K562 (cell line): Measurements from ENCODE around the gene TNFRSF11A. TPM values are rescaled to one million over a fixed set of nuclear protein-coding genes. Genes with fewer than 3 reads are reported as not detected.
A peak's percentile ranks its signal among the peaks of the same experiment; 100 is the strongest.

ENCODE experiments used
- ATAC-seq: fragments of 200-7000 bp; cut with Tn5 transposase; 3 replicates; pipeline ENCODE4 v1.9.1; 2020; ENCODE audit warnings: moderate library complexity
- BruUV-seq: library from RNA; stranded (reverse); fragments of 400-500 nt; replicated peaks from 2 replicates; lab custom pipeline; 2021; lab: Mats Ljungman, UMichigan
- CTCF ChIA-PET: fragments of 300-600 bp; formaldehyde crosslinking; extraction: SDS; loops from one replicate; lab custom pipeline; 2021; ENCODE audit warnings: low intra/inter-chr PET ratio; lab: Yijun Ruan, JAX
- POLR2A ChIA-PET: fragments of 300-600, 350-650 bp; sonication (Branson Sonifier 250); formaldehyde crosslinking; extraction: SDS; loops from one replicate; lab custom pipeline; 2021; ENCODE audit warnings: antibody characterized with exemption, inconsistent platforms; lab: Yijun Ruan, JAX
- DNase-seq, 4 experiments: peaks; one replicate each; pipeline versions ENCODE4 v3.0.0 to v3.0.0-alpha.2; 2011 to 2018; ENCODE audit warnings: low spot score in 3 of 4, mixed read lengths in 3 of 4; ENCODE audit errors: extremely low read depth in 1 of 4
- FAIRE-seq: peaks from 2 replicates; lab custom pipeline; 2011; peaks lifted over from hg19 to GRCh38; lab: Jason Lieb, UNC
- H2AFZ ChIP-seq: 2 replicates; pipeline ENCODE4 v1.6.0; 2011; ENCODE audit warnings: low read depth, low read length, control low read depth, inconsistent platforms
- H3K27ac ChIP-seq: fragments of 200-600 bp; 3 replicates; pipeline ENCODE4 v1.8.0; 2011; ENCODE audit warnings: low read depth, mild to moderate bottlenecking, control low read depth, inconsistent platforms, low read length, moderate library complexity, mixed read lengths; ENCODE audit errors: extremely low read depth
- H3K27me3 ChIP-seq, 2 experiments: fragments of 300-600 bp in 1 of 2; 2 replicates in 1 of 2; 3 replicates in 1 of 2; pipeline versions ENCODE4 v1.6.0 to v1.8.0; 2011; ENCODE audit warnings: inconsistent platforms in 2 of 2, low read length in 2 of 2, mild to moderate bottlenecking in 1 of 2, mixed read lengths in 1 of 2, moderate library complexity in 1 of 2; ENCODE audit not compliant: control insufficient read depth in 2 of 2, insufficient read depth in 2 of 2
- H3K36me3 ChIP-seq: fragments of 300-600 bp; 3 replicates; pipeline ENCODE4 v1.8.0; 2011; ENCODE audit warnings: mild to moderate bottlenecking, low read length, inconsistent platforms; ENCODE audit not compliant: control insufficient read depth, insufficient read depth
- H3K4me1 ChIP-seq, 2 experiments: fragments of 200-600 bp in 1 of 2; replicated peaks in 1 of 2; 2 replicates in 1 of 2; 3 replicates in 1 of 2; pipeline versions ENCODE4 v1.5.1 to v1.8.0; 2011; ENCODE audit warnings: inconsistent platforms in 2 of 2, low read length in 2 of 2, mild to moderate bottlenecking in 1 of 2, mixed read lengths in 1 of 2, moderate library complexity in 1 of 2; ENCODE audit not compliant: control insufficient read depth in 2 of 2, insufficient read depth in 2 of 2
- H3K4me2 ChIP-seq: 2 replicates; pipeline ENCODE4 v1.6.1; 2011; ENCODE audit warnings: low read length, control low read depth, inconsistent platforms, mixed read lengths; ENCODE audit not compliant: insufficient read depth
- H3K4me3 ChIP-seq: fragments of 200-600 bp; sonication (generic), shearing (Covaris generic); 2 replicates; pipeline ENCODE4 v1.5.1; 2016; ENCODE audit warnings: control low read depth, inconsistent platforms
- H3K79me2 ChIP-seq: fragments of 200-600 bp; 3 replicates; pipeline ENCODE4 v1.8.0; 2011; ENCODE audit warnings: low read length, inconsistent platforms; ENCODE audit not compliant: control insufficient read depth, insufficient read depth
- H3K9ac ChIP-seq, 2 experiments: 2 replicates each; pipeline versions ENCODE4 v1.6.0 to v1.6.1; 2011; ENCODE audit warnings: low read depth in 2 of 2, low read length in 2 of 2, control low read depth in 1 of 2, inconsistent platforms in 1 of 2, mild to moderate bottlenecking in 1 of 2, mixed read lengths in 1 of 2; ENCODE audit not compliant: insufficient read depth in 1 of 2
- H3K9me1 ChIP-seq: one replicate; pipeline ENCODE4 v1.6.0; 2011; ENCODE audit warnings: inconsistent platforms, mild to moderate bottlenecking, low read length, moderate library complexity; ENCODE audit not compliant: control insufficient read depth, insufficient read depth
- H3K9me3 ChIP-seq: replicated peaks from 2 replicates; pipeline ENCODE4 v1.5.1; 2011; ENCODE audit warnings: low read depth, low read length, inconsistent platforms; ENCODE audit not compliant: control insufficient read depth, insufficient read depth
- H4K20me1 ChIP-seq: replicated peaks from 2 replicates; pipeline ENCODE4 v1.6.1; 2011; ENCODE audit warnings: low read length, inconsistent platforms, mixed read lengths; ENCODE audit not compliant: control insufficient read depth, insufficient read depth
- ARID1B ChIP-seq: fragments of 450-650 bp; IDR thresholded peaks from 2 replicates; pipeline ENCODE4 v1.6.1; 2016; ENCODE audit warnings: antibody characterized with exemption, mild to moderate bottlenecking, inconsistent platforms
- CBX2 ChIP-seq: fragments of 200-600 bp; sonication (generic); IDR thresholded peaks from one replicate; pipeline ENCODE4 v1.6.1; 2012; ENCODE audit warnings: mild to moderate bottlenecking, low read length, inconsistent platforms; ENCODE audit not compliant: insufficient read depth, poor library complexity, severe bottlenecking
- CBX8 ChIP-seq: fragments of 200-600 bp; sonication (generic); IDR thresholded peaks from 2 replicates; pipeline ENCODE4 v1.6.1; 2012; ENCODE audit warnings: borderline replicate concordance, mixed run types, low read depth, mild to moderate bottlenecking, moderate library complexity, mixed read lengths, low read length, control low read depth, inconsistent platforms; ENCODE audit not compliant: poor library complexity, severe bottlenecking; ENCODE audit errors: extremely low read depth
- FOSL1 ChIP-seq: fragments of 200-800 bp; sonication (Bioruptor generic); conservative IDR thresholded peaks from 2 replicates; pipeline ENCODE4 v1.6.1; 2016; ENCODE audit warnings: missing genetic modification characterization, missing compliant biosample characterization
- GATAD2A ChIP-seq: fragments of 450-650 bp; IDR thresholded peaks from 2 replicates; pipeline ENCODE4 v1.6.1; 2017
- GATAD2B ChIP-seq: fragments of 450-650 bp; IDR thresholded peaks from 2 replicates; pipeline ENCODE4 v1.6.1; 2017; ENCODE audit warnings: mild to moderate bottlenecking, borderline replicate concordance
- HIVEP1 ChIP-seq: fragments of 250-450 bp; sonication (Bioruptor Pico); IDR thresholded peaks from 2 replicates; pipeline ENCODE4 v1.4.0; 2020; ENCODE audit warnings: mild to moderate bottlenecking
- JUND ChIP-seq, 2 experiments: IDR thresholded peaks; 2 replicates in 1 of 2; 3 replicates in 1 of 2; pipeline ENCODE4 v1.6.1; 2011; ENCODE audit warnings: borderline replicate concordance in 2 of 2, low read depth in 2 of 2, low read length in 2 of 2, improper control_type of control experiment in 1 of 2, missing biosample characterization in 1 of 2, missing genetic modification characterization in 1 of 2, missing genetic modification reagents in 1 of 2
- MEIS2 ChIP-seq: fragments of 450-650 bp; IDR thresholded peaks from 2 replicates; pipeline ENCODE4 v1.6.1; 2014; ENCODE audit warnings: mild to moderate bottlenecking; ENCODE audit not compliant: partially characterized antibody
- NFE2 ChIP-seq: IDR thresholded peaks from 2 replicates; pipeline ENCODE4 v1.6.1; 2014; ENCODE audit warnings: antibody characterized with exemption, low read depth
- POLR2A ChIP-seq: fragments of 450-650 bp; conservative IDR thresholded peaks from 2 replicates; pipeline ENCODE4 v1.6.1; 2016
- SMARCA4 ChIP-seq: fragments of 450-650 bp; IDR thresholded peaks from 2 replicates; pipeline ENCODE4 v1.6.1; 2016
- SMARCE1 ChIP-seq: fragments of 450-650 bp; IDR thresholded peaks from 2 replicates; pipeline ENCODE4 v1.7.1; 2016; ENCODE audit warnings: mild to moderate bottlenecking
- SPI1 ChIP-seq: IDR thresholded peaks from 2 replicates; pipeline ENCODE4 v1.6.1; 2011; ENCODE audit warnings: low read depth, low read length, control low read depth, borderline replicate concordance
- ZSCAN29 ChIP-seq: fragments of 450-650 bp; IDR thresholded peaks from 2 replicates; pipeline ENCODE4 v1.6.1; 2017
- WGBS: fragments of 100-300 bp; shearing (Covaris generic); methylation state at CpG from one replicate; pipeline ENCODE4 v1.1.6; 2016; ENCODE audit warnings: low coverage, mixed read lengths; ENCODE audit not compliant: insufficient coverage; ENCODE audit errors: missing lambda C conversion rate; 5-methylcytosine and 5-hydroxymethylcytosine counted together
- in situ Hi-C: fragments of 300-500 bp; cut with MboI; formaldehyde crosslinking; loops from 4 replicates; pipeline ENCODE4 v1.15.0; 2018; ENCODE audit warnings: inconsistent platforms, mixed read lengths
- intact Hi-C: fragments of 100-400 bp; cut with micrococcal nuclease; formaldehyde crosslinking; loops from 2 replicates; pipeline ENCODE4 v1.14.2; 2022
- polyA plus RNA-seq, 8 experiments: library from polyadenylated mRNA; depleted of rRNA in 4 of 8; stranded (reverse) in 5 of 8; unstranded in 3 of 8; fragments of >200 nt; fragmentation: Nextera tagmentation in 2 of 8; fragmentation: Illumina TruSeq in 1 of 8; extraction: Ambion mirVana in 2 of 8; extraction: Trizol in 1 of 8; gene quantifications; 2 replicates each; pipeline versions ENCODE4 v1.2.1 to v1.2.3, GENCODE V29; 2011 to 2014; ENCODE audit warnings: inconsistent platforms in 1 of 8, missing spikeins in 1 of 8
- total RNA-seq, 7 experiments: library from RNA; depleted of rRNA in 6 of 7; stranded (reverse); fragments of >200 nt in 6 of 7; fragmentation: Illumina TruSeq in 2 of 7; extraction: Trizol in 2 of 7; gene quantifications; 2 replicates each; pipeline versions ENCODE4 v1.2.1 to v1.2.3, GENCODE V29; 2011 to 2021; ENCODE audit warnings: low replicate concordance in 1 of 7
- TF ChIP-seq, protein P1 (sequence below), 2 experiments: fragments of 450-650 bp in 1 of 2; sonication (generic) in 1 of 2; formaldehyde crosslinking in 1 of 2; IDR thresholded peaks in 1 of 2; conservative IDR thresholded peaks in 1 of 2; 2 replicates each; pipeline versions ENCODE4 v1.6.1 to v1.8.1; 2016 to 2023; ENCODE audit warnings: mild to moderate bottlenecking in 2 of 2, moderate library complexity in 2 of 2, inconsistent platforms in 1 of 2, missing genetic modification reagents in 1 of 2
- TF ChIP-seq, protein P2 (sequence below): fragments of 150-350 bp; conservative IDR thresholded peaks from 2 replicates; pipeline ENCODE4 v1.6.1; 2014; ENCODE audit warnings: low read length
- TF ChIP-seq, protein P3 (sequence below): sonication (generic); formaldehyde crosslinking; IDR thresholded peaks from 2 replicates; pipeline ENCODE4 v1.9.0; 2022; ENCODE audit warnings: mild to moderate bottlenecking, missing genetic modification reagents

The TNFRSF11A gene
- total and polyA plus RNA-seq, 9 of the 15 experiments (the other 6 are each of a cell fraction or from before 2014, with no cell fraction given): 0.03 to 0.06 (median 0.04) TPM; not detected in 6

DNA sequence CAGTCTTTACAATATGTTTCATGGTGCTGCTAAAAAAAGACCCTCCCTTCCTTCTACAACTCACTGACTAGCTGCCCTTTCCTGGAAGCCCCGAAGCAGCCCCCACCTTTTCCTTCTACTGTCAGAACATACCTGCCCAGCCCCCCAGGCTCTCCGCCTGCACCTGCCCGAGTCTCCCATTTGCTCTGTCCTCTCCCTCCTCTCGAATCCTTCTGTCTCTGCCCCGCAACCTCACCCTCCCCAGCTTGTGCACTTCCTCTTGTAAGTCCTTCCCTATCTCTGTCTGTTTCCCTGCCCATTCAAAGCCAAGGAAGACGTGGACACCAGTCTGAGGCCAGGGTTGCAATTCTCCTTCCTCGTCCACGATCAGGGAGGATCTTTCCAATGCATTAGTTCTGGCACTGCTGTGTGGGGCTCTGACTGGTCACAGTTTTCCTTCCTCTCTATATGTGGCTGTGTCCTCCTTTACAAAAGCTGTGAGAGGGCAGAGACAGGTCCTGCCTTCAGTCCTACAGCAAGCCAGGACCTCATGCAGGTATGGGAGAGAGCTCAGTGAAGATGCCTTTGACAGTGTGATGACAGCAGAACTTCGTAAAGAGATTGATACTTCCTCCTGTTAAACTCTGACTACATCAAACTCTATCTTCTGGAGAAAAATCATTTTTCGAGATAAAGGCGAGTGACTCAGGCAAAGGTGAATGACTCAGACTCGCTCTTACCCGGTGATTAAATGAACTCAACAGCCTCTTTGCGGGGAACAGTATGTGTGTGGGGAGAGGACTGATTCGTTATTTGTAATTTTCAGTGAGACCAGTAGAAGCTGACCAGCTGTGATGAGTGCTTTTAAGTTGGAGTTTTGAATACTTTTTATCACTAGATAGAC, 14.2 kb downstream of the TNFRSF11A start:
- Histone ChIP-seq H3K9ac (no peak overlapping the region), H3K9me3 (no peaks in the 10 kb centered on the region), H3K4me2 (no peak overlapping the region), H3K9me1 (no peaks in the 10 kb centered on the region), H3K27me3 (peaks cover 17 to 26% of the 10 kb centered on the region in 2 experiments; a peak in 4 of 5 replicates), H4K20me1 (peaks cover 4% of the 10 kb centered on the region; the same call in 1 of the 2 replicates), H3K4me3 (no peak overlapping the region), H3K79me2 (no peaks in the 10 kb centered on the region), H3K36me3 (no peaks in the 10 kb centered on the region), H2AFZ (no peak overlapping the region), H3K4me1 (no peaks in the 10 kb centered on the region; a peak in 1 of 5 replicates), H3K27ac (no peak overlapping the region)
- intact Hi-C loops (no loop called here), in situ Hi-C loops (no loop called here)
- ATAC-seq (peak; percentile 57), FAIRE-seq (no peak), DNase-seq (peak in 2 of 4 experiments; percentile 15 to 25)
- WGBS: 1% methylated on average over 14 of the region's 15 CpGs
- ChIA-PET CTCF (no interaction called here), POLR2A (no interaction called here)
- BruUV-seq: no TSS peak
- TF ChIP-seq, protein P1, sequence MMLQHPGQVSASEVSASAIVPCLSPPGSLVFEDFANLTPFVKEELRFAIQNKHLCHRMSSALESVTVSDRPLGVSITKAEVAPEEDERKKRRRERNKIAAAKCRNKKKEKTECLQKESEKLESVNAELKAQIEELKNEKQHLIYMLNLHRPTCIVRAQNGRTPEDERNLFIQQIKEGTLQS (IDR thresholded peaks at IDR 0.05): peak; percentile 69
- TF ChIP-seq, protein P1 (CRISPR knock-in tag; conservative IDR thresholded peaks at IDR 0.05): no peak
- TF ChIP-seq SPI1 (peak; percentile 77; the same call in 1 of the 2 replicates), SMARCA4 (peak; percentile 50; the same call in 1 of the 2 replicates), CBX2 (peak; percentile 3), CBX8 (peak; percentile 70), JUND (IDR thresholded peaks at IDR 0.05; ENCODE audit: borderline replicate concordance, low read depth, low read length) (peak; percentile 79), JUND (tag; IDR thresholded peaks at IDR 0.05; ENCODE audit: borderline replicate concordance, low read depth, low read length) (peak; percentile 73; the same call in 2 of the 3 replicates), GATAD2B (no peak), NFE2 (peak; percentile 58), SMARCE1 (0 out of 2 replicates have a peak, but pooled peaks have one; percentile 12), FOSL1 (tag) (peak; percentile 90), GATAD2A (no peak), MEIS2 (peak; percentile 69), ARID1B (peak; percentile 38; the same call in 1 of the 2 replicates), ZSCAN29 (no peak), POLR2A (no peak), HIVEP1 (no peak)
- TF ChIP-seq, protein P2, sequence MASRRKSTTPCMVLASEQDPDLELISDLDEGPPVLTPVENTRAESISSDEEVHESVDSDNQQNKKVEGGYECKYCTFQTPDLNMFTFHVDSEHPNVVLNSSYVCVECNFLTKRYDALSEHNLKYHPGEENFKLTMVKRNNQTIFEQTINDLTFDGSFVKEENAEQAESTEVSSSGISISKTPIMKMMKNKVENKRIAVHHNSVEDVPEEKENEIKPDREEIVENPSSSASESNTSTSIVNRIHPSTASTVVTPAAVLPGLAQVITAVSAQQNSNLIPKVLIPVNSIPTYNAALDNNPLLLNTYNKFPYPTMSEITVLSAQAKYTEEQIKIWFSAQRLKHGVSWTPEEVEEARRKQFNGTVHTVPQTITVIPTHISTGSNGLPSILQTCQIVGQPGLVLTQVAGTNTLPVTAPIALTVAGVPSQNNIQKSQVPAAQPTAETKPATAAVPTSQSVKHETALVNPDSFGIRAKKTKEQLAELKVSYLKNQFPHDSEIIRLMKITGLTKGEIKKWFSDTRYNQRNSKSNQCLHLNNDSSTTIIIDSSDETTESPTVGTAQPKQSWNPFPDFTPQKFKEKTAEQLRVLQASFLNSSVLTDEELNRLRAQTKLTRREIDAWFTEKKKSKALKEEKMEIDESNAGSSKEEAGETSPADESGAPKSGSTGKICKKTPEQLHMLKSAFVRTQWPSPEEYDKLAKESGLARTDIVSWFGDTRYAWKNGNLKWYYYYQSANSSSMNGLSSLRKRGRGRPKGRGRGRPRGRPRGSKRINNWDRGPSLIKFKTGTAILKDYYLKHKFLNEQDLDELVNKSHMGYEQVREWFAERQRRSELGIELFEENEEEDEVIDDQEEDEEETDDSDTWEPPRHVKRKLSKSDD: no peak
- TF ChIP-seq, protein P3, sequence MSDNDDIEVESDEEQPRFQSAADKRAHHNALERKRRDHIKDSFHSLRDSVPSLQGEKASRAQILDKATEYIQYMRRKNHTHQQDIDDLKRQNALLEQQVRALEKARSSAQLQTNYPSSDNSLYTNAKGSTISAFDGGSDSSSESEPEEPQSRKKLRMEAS (CRISPR knock-in tag): no peak
